Fibroblast of villous mesenchyme (primary cell): ENCODE measurements around the gene ASTN1. TPM values are rescaled to one million over a fixed set of nuclear protein-coding genes. Genes with fewer than 3 reads are reported as not detected.

Experiments used
- DNase-seq: peaks from one replicate; pipeline ENCODE4 v3.0.0-alpha.2; 2010; ENCODE audit warnings: low read depth
- H3K4me3 ChIP-seq: 2 replicates; pipeline ENCODE4 v1.5.1; 2011; ENCODE audit warnings: low read depth, mild to moderate bottlenecking, low read length
- CTCF ChIP-seq: IDR thresholded peaks from 2 replicates; pipeline ENCODE4 v1.5.1; 2012; ENCODE audit warnings: low read depth, mild to moderate bottlenecking, low read length; ENCODE audit not compliant: insufficient read depth
- total RNA-seq: library from RNA; depleted of rRNA; stranded (reverse); fragments of >200 nt; gene quantifications from 2 replicates; pipeline ENCODE4 v1.2.3, GENCODE V29; 2012

The ASTN1 gene
- total RNA-seq, 1 donor = not detected

- TF ChIP-seq CTCF = no peak
- H3K4me3 ChIP-seq = no peak overlapping the region
- no peak for DNase-seq
Observed at GRCh38 chr1:176919386-176920378, 244.8 kb downstream of the ASTN1 start.

GRCh38 chr1:176905648-176906047 lies 258.9 kb downstream of the ASTN1 start:
- no peak overlapping the region for H3K4me3 ChIP-seq
- no peak for DNase-seq
- no peak for TF ChIP-seq CTCF

- no peak for DNase-seq
Observed at GRCh38 chr1:176904057-176904751, 260.3 kb downstream of the ASTN1 start.

GRCh38 chr1:176903474-176903873 lies 261.0 kb downstream of the ASTN1 start:
- no peak for TF ChIP-seq CTCF
- no peak overlapping the region for H3K4me3 ChIP-seq
- DNase-seq = no peak

More at GRCh38 chr1:176904057-176904751, 260.3 kb downstream of the ASTN1 start:
- no peak overlapping the region for H3K4me3 ChIP-seq
- TF ChIP-seq CTCF = no peak

- TF ChIP-seq CTCF = no peak
- H3K4me3 ChIP-seq = no peak overlapping the region
- DNase-seq = no peak
Observed at GRCh38 chr1:176899321-176899720, 265.2 kb downstream of the ASTN1 start.

GRCh38 chr1:176897350-176898236 lies 266.9 kb downstream of the ASTN1 start:
- peak; percentile 84 for TF ChIP-seq CTCF
- peak; percentile 57 for DNase-seq
- H3K4me3 ChIP-seq = no peak overlapping the region
